Ramos (cell line): ENCODE data around the gene BCL2.

ENCODE experiments used
- in situ Hi-C: fragments of 300-500 bp; cut with MboI; formaldehyde crosslinking; loops from one replicate; pipeline ENCODE4 v1.14.3; 2022; ENCODE audit warnings: low sequenced_read_pairs; ENCODE audit not compliant: unreplicated experiment

The BCL2 gene

GRCh38 chr18:63263444-63263843 is 56.1 kb downstream of the BCL2 start:
- in situ Hi-C loops: no loop called here

GRCh38 chr18:63262369-63263335 is 56.9 kb downstream of the BCL2 start:
- in situ Hi-C loops: no loop called here

DNA sequence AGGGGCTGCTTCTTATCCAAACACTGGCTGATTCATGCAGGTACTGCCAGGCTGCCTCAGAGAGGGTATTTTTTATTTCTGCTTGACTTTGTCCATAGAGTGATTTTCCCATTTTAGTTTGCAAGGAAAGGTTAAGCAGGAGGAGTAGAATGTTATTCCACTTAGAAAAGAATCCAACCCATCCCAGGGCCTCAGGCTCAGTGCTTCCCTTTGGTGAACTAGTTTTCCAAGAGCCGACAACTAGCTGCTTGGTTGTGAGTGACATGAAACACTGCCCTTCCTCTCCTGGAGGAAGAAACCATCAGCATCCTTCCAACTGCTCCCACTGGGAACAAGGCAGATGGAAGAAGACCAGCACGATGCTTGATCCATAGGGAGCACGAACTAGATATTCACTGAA is 58.5 kb downstream of the BCL2 start:
- in situ Hi-C loops: no loop called here

GRCh38 chr18:63260380-63260754 is 59.2 kb downstream of the BCL2 start:
- in situ Hi-C loops: no loop called here

GRCh38 chr18:63259567-63260379 is 59.8 kb downstream of the BCL2 start:
- in situ Hi-C loops: no loop called here

DNA sequence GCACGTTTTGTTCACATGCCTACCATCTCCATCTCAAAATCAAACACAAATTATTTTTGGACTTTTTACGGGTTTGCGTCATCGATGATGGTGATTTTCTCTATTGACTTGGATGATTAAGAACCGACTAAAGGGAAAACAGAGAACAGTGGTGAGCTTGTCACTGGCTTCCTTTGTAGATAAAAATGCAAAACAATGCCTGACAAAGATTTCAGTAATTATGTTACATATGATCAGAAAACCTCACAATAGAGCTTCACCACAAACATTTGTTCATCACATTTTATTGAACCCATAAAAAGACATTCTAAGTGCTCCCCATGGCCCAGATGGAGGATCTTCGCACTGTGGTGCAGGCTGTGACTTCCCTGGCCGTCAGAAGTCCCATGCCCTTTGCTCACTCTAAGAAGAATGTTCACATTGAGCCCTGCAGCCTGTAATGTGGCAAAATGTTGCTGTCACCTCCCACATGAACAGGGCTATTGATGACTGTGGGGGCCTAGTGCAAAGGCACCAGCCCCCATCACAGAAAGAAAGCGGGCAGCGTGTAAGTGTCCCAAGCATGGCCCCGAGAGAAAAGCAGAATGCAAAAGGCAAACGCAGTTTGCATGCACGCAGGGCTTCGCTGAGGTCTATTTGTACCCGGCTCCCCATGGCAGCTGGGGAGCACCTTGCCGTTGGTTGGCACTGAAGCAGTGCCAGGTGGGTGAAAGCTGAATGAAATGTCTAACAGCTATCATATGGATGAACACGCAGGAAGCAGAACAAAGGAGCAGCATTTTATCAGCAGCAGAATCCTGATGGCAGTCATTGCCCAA is 60.6 kb downstream of the BCL2 start:
- in situ Hi-C loops: no loop called here

- in situ Hi-C loops: no loop called here
These were observed 62.1 kb downstream of the BCL2 start for GRCh38 chr18:63257453-63257852.

DNA sequence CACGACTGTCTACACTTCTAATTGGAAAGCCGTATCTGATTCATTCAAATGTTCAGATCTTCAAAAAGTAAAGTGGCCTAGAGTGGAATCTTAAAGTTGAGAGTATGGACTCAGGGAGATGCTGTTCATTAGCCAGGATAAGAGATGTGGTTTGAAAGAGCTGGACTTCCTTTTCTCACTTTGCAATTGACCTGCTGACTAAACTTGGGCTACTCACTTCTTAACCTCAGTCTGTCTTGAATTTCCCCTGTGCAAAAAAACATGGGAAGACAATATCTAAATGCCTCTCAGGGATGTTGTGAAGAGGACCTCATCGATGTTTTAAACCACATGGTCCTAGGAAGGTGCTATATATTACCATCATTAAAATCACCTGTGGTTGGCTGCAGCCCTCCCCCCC is 64.1 kb downstream of the BCL2 start:
- in situ Hi-C loops: no loop called here

GRCh38 chr18:63254716-63255399 is 64.7 kb downstream of the BCL2 start:
- in situ Hi-C loops: no loop called here

GRCh38 chr18:63253428-63254372 is 65.9 kb downstream of the BCL2 start:
- in situ Hi-C loops: no loop called here

GRCh38 chr18:63253014-63253413 is 66.6 kb downstream of the BCL2 start:
- in situ Hi-C loops: no loop called here

DNA sequence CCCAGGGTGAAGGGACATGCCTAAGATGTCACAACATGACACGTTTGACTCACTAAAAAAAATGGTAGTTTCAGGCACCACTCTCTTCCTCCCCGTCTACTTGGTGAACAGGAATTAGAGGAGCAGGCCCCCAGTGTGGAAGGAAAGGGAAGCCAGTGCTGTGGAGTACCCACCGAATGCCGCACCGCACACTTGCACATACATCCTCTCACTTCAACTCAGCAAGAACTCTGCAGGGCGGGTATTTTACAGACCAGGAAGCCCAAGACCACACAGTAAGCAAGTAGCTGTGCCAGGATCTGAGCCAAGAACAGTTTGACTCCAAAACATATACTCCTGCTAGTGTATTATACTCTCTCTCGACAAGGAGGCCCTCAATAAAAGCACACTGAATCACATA is 69.8 kb downstream of the BCL2 start:
- in situ Hi-C loops: no loop called here

GRCh38 chr18:63247926-63248325 is 71.6 kb downstream of the BCL2 start:
- in situ Hi-C loops: no loop called here

GRCh38 chr18:63247506-63247905 is 72.1 kb downstream of the BCL2 start:
- in situ Hi-C loops: no loop called here

DNA sequence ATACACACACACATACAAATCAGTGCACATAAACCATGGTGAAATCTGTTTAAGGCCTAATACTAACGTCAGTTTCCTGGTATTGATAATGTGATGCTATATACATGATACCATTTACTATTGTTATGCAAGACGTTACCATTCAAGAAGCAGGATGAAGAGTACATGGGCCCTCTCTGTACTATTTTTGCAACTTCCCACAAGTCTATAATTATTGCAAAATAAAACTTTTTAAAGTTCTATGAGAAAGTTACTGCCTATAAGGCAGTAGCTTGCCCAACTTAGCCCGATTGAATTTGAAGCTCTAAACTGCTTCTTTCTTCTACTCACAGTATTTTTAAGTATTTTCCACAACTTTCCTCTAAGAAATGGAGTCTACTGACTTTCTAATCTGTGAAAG is 74.0 kb downstream of the BCL2 start:
- in situ Hi-C loops: no loop called here

GRCh38 chr18:63244607-63245006 is 75.0 kb downstream of the BCL2 start:
- in situ Hi-C loops: no loop called here

DNA sequence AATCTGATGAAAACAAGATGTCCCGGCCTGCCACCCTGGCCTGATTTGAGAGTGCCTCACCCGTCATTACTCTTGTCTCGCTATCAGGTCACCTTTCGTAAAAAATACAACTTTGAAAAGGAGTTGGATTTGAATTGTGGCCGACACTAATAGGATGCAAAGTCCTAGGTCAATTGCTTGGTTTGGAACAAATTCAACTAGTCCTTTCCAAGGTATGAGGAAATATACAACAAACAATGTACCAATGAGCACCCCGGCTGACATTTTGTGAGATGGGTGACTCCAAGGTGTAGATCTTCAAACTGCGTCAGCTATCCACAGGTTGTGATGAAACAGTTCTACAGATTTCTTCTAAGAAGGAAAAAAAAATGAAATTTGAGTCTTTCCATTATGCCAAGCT is 77.8 kb downstream of the BCL2 start:
- in situ Hi-C loops: no loop called here

DNA sequence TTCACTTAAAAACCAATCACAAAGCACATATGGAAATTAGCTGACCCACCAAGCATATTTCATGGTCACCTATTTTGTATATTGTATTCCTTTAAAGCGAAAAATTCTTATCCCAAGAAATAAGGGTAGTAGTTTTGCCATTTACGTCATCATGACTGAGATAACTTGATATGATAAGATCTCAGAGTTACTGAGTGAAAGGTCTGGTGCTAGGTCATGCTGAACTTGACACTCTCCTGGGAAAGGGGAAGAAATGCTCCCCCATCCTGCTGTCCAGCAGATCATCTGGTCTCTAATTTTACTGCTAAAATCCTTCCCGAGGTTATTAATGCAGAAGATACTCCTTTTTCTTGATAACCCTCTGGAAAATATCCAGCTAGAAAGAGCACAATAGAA is 78.3 kb downstream of the BCL2 start:
- in situ Hi-C loops: no loop called here
